ENCODE results near the gene NCBP3. TPM values are rescaled to one million over a fixed set of nuclear protein-coding genes. Genes with fewer than 3 reads are reported as not detected.
A peak's percentile ranks its signal among the peaks of the same experiment; 100 is the strongest.

Gene NCBP3
- 100 to 1,000 TPM in 2 of 3 donors, 10 to 100 TPM in 1; 75.4 to 113 (median 112) TPM for polyA plus RNA-seq (ENCODE audit: insufficient read length in 3 of 3)
- long read RNA-seq, donor 1, full-length matches to known transcripts = 6 of 6 reads
- long read RNA-seq, donor 1, partial matches to known transcripts = 0 of 6 reads
- long read RNA-seq, donor 1, other reads (novel, unspliced or antisense) = 0 of 6 reads
- long read RNA-seq, donor 2, full-length matches to known transcripts = 1 of 6 reads
- long read RNA-seq, donor 2, partial matches to known transcripts = 5 of 6 reads
- long read RNA-seq, donor 2, other reads (novel, unspliced or antisense) = 0 of 6 reads
- long read RNA-seq, donor 3, full-length matches to known transcripts = 3 of 3 reads
- long read RNA-seq, donor 3, partial matches to known transcripts = 0 of 3 reads
- long read RNA-seq, donor 3, other reads (novel, unspliced or antisense) = 0 of 3 reads
- long read RNA-seq, donor 4, full-length matches to known transcripts = 4 of 4 reads
- long read RNA-seq, donor 4, partial matches to known transcripts = 0 of 4 reads
- long read RNA-seq, donor 4, other reads (novel, unspliced or antisense) = 0 of 4 reads
- long read RNA-seq, donor 5 = 0 reads
- long read RNA-seq, donor 6, full-length matches to known transcripts = 6 of 6 reads
- long read RNA-seq, donor 6, partial matches to known transcripts = 0 of 6 reads
- long read RNA-seq, donor 6, other reads (novel, unspliced or antisense) = 0 of 6 reads
- long read RNA-seq, donor 7, full-length matches to known transcripts = 1 of 1 reads
- long read RNA-seq, donor 7, partial matches to known transcripts = 0 of 1 reads
- long read RNA-seq, donor 7, other reads (novel, unspliced or antisense) = 0 of 1 reads
- long read RNA-seq, donor 8, full-length matches to known transcripts = 2 of 8 reads
- long read RNA-seq, donor 8, partial matches to known transcripts = 6 of 8 reads
- long read RNA-seq, donor 8, other reads (novel, unspliced or antisense) = 0 of 8 reads
- long read RNA-seq, donor 9, full-length matches to known transcripts = 2 of 2 reads
- long read RNA-seq, donor 9, partial matches to known transcripts = 0 of 2 reads
- long read RNA-seq, donor 9, other reads (novel, unspliced or antisense) = 0 of 2 reads
- long read RNA-seq, donor 10, full-length matches to known transcripts = 2 of 13 reads
- long read RNA-seq, donor 10, partial matches to known transcripts = 11 of 13 reads
- long read RNA-seq, donor 10, other reads (novel, unspliced or antisense) = 0 of 13 reads
- long read RNA-seq, donor 11, full-length matches to known transcripts = 4 of 4 reads
- long read RNA-seq, donor 11, partial matches to known transcripts = 0 of 4 reads
- long read RNA-seq, donor 11, other reads (novel, unspliced or antisense) = 0 of 4 reads
- long read RNA-seq, donor 12, full-length matches to known transcripts = 6 of 13 reads
- long read RNA-seq, donor 12, partial matches to known transcripts = 7 of 13 reads
- long read RNA-seq, donor 12, other reads (novel, unspliced or antisense) = 0 of 13 reads
- long read RNA-seq, donor 13, full-length matches to known transcripts = 3 of 3 reads
- long read RNA-seq, donor 13, partial matches to known transcripts = 0 of 3 reads
- long read RNA-seq, donor 13, other reads (novel, unspliced or antisense) = 0 of 3 reads
- long read RNA-seq, donor 14 = 0 reads
- long read RNA-seq, donor 15 = 0 reads
- long read RNA-seq, donor 16, full-length matches to known transcripts = 5 of 5 reads
- long read RNA-seq, donor 16, partial matches to known transcripts = 0 of 5 reads
- long read RNA-seq, donor 16, other reads (novel, unspliced or antisense) = 0 of 5 reads

DNA sequence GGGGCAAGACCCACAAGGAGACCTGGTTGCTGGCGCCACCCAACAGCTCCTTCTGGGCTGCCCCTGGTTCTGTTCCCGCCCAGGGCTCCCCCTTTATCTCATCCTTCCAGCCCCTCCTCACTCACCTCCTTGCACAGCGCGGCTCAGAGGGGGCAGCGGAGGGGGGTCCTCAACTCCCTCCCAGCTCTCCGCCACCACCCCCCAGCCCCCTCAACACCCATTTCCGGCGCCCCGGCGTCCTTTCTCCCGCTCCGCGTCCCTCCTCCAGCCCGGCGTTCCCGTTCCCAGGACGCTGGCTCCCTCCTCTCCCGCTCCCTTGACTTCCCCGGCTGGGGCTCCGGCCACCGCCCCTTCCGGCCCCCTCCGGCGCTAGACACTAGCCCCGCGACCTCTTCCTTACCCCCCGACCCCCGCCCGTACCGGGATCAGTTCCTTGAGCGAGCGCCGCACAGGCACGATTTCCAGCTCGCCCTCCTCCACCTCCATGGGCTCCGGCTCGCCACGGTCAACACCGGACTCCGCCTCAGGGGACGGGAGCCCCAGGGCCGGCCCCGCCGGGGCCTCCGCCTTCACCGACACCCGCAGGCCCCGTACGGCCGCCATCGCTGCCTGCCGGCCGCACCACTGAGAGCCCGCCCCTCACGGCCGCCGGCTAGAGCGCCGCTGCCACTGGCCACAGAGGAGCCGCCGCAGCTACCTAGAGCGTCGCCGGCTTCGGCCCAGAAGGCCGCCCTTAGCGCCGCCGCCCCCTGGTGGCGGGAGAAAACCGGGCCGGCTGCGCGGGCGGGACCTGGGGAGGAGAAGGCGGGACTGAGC, at the start of gene NCBP3:
NCBP3 (minus strand) TSS at position 626 of the 816 bp plus-strand sequence; CDS start at position 603, 23 bp downstream.
- DNase-seq = peak; percentile 94

DNA sequence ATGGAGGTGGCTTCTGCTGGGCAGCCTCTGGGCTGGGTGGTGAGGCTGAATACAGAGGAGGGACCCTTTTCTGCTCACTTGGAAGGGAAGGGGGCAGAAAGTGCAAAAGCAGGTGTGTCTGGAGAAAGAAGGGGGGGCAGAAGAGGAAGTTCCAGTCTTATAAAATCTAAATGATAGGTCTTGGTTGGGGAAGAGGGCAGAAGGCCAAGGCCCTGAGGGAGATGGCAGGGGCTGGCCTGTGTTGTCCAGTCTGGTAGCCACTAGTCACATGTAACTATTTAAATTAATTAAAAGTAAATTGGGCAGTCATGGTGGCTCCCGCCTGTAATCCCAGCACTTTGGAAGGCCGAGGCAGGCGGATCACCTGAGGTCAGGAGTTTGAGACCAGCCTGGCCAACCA, 49.3 kb upstream of the NCBP3 start:
- no peak for DNase-seq

GRCh38 chr17:3894911-3895343, 48.9 kb upstream of the NCBP3 start:
- DNase-seq = no peak

- DNase-seq = no peak
Measured at GRCh38 chr17:3894188-3894587, 48.1 kb upstream of the NCBP3 start.

DNA sequence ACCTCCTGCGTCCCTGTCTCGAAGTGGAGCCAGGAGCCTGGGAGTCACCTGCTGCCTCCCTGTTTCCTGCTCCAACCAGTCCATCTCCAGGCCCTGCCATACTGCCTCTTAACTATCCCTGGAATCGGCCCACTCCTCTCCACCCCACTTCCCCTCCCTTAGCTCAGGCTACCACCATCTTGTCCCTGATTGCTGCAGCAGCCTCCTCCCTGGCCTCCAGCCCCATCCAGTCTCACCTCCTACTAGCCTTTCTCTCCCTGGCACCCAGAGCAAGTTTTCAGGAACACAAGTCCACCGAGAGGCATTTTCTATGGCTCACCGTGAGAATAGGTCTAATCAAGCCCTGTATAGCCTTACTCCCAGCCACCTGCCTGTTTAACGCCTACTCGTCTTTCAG, 47.7 kb upstream of the NCBP3 start:
- no peak for DNase-seq

DNA sequence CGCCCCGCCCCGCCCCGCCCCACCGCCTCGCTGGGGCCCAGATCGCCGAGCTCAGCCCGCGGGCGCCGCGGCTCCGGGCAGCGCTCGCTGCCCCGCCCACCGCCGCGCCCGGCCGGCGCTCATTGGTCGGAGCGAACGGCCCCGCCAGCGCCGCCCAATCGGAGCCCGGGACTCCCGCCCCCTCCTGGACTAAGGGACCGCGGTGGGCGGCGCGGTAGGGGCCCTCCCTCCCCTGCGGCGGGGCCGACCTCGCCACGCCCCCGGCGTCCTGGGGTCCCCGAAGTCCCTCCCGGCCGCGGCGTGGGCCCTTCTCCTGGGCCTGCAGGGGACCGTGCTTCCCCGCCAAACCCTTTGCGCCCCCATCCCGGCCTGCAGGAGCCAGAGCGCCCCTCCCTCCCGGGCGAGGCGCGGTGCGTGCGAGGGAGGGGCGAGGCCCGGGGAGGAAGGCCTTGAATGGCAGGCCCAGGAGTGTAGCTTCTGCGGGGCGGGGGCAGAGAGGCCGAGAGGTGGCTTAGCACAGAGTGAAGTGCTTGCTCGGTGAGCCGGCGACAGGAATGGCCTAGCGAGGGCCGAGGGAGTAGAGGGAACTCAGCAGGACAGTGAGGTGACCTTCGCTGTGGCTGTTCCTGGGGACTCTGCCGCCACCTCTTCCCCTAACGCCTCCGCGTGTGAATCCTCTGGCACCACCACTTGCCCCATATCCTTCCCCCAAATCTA, 47.1 kb upstream of the NCBP3 start, which contains the start of gene CAMKK1:
CAMKK1 (minus strand) TSS at position 51 of the 717 bp plus-strand sequence. CDS start 7,366 bp downstream, outside the sequence.
- DNase-seq = peak; percentile 86

DNA sequence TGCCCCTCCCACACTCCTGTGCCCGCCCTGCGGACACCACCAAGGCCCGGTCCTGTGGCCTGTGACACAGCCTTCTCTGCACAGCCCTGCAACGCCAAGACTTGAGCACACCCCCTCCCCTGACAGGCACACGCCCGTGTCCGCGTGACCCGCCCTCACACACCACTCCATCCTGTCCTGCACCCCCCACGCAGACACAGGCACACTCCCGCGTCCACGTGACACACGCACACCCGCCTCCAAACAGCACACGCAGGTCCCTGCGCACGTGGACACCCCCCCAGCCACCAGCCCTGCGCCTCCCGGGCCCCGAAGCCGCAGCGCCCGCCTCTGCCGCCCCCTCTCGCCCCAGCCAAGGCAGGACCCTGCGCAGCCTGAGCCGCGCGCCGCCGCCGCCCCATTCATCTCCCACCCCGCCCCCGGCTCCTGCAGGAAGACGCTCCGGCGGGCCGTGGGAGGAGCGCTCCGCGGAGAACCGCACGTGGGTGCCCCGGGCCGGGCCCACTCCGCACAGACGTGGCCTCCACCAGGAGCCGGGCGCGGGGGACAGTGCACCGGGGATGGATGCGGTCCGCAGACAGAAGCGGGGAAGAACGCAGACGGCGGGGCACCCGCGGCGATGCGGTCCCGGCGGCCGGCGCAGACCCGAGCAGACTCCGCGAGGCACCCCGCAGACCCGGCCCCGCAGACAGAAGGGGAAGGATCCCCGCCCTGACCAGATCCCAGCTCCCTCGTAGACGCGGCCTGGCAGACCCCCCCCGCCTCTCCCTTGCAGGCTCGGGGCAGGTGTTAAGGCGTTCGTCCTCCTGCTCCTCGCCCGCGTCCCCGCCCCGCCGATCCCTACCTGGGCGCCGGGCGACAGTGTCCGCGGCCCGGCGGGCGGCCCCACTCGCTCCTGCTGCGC, 46.3 kb upstream of the NCBP3 start:
- DNase-seq = no peak

DNA sequence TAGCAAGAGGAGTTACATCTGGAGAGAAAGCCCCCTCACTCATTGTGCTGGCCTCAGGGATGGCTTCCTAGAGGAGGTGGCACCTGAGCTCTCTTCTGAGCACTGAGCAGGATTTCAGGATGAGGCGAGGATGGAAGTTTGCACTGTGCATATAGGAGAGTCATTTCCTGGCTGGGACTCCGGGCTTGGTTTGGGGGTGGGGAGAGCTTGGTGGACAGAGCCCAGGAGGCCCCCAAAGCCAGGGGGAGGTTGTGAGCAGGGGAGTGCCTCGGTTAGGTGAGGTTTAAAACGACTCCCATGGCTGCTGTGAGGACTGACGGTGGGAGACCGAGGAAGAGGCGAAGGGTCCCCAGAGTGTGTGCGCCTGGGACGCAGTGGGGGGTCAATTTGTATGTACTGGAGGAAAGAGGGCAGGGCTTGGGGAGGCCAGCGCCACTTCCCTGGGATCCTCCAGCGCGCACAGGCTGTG, 45.6 kb upstream of the NCBP3 start:
- no peak for DNase-seq

GRCh38 chr17:3890878-3891219, 44.8 kb upstream of the NCBP3 start:
- DNase-seq = no peak

- peak; percentile 50 for DNase-seq
Measured at GRCh38 chr17:3890082-3890877, 44.2 kb upstream of the NCBP3 start.

DNA sequence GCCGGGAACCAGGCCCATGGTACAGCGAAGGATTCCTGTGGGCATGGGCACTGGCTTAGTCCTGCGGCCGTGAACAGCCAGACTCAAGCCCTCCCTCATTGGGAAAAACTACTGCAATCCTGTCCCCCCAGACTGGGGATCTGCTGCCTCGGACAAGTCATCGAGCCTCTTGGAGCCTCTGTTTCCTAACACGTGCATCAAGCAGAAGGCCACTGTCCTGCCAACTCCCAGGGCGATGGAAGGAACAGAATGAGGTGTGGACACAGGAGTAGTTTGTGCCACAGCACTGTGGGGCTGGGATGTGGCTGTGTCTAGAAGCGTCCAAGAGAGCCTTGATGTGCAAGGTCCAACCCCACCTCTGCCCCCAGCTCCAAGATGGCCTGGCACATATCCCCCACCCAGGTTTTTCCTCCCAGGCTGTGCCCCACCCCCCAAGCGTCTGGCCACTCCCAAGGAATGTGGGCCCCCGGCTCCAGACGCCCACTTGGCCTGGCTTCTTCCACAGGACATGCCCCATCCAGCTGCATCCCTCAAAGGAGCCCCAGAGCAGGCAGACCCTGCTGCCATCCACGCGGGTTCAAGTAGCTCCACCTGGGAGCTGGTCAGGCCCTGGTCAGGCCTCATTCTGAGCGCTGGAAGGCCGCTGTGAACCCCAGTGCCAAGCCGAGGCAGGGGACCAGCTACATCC, 43.4 kb upstream of the NCBP3 start:
- DNase-seq = no peak

DNA sequence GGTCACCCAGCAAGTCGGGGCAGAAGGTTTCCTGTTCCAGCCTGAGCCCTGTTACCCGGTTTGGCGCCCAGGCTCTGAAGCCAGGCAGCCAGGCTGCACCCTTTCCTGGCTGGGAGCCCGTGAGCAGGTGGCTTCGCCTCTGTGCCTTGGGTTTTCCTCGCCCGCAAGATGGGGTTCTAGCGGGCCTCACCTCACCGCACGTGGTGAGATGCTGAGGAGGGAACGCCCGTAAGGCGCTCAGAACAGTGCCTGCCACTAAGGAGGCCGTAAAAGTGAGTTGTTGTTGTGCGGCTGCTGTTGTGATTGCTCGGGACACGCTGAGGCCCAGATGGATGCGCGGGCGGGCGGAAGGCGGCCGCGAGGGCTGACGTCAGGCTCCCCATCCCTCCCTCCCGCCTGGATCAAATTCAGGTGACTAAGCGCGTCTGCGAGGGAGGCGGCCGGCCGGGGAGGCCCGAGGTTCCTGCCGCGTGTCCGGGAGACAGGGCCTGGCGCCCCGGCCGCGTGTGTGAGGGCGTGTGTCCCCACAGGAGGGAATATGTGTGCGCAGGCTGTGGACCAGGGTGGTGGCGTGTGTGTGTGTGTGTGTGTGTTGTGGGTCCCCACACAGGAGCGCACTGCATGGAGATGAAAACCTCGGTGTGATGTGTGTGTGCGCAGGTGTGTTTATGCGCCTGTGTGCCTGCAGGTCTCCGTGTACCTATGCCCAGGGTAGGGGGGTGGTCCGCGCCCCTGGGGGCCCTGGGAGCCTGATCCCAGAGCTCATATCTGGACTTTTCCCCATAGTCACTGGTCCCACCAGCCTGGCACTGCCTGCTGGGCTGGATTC, 42.5 kb upstream of the NCBP3 start:
- DNase-seq = peak; percentile 89

DNA sequence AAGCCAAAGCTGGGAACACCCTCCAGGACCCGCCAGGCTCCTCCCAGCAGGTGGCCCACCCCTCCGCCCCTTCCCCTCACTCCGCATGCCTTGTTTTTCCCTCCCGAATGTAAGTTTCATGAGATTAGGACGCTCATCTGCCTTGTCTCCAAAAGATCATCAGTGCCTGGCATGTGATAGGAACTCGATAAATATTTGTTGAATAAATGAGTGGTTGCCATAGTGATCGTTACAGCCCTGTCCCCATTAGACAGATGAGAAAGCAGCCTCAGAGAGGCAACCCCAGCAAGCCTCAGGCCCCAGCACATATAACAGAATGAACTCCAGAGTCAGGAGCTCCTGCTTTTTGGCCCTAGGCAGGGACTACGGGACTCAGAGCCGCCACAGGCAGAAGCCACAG, 41.8 kb upstream of the NCBP3 start:
- no peak for DNase-seq

- no peak for DNase-seq
Measured at GRCh38 chr17:3887394-3887793, 41.3 kb upstream of the NCBP3 start.

DNA sequence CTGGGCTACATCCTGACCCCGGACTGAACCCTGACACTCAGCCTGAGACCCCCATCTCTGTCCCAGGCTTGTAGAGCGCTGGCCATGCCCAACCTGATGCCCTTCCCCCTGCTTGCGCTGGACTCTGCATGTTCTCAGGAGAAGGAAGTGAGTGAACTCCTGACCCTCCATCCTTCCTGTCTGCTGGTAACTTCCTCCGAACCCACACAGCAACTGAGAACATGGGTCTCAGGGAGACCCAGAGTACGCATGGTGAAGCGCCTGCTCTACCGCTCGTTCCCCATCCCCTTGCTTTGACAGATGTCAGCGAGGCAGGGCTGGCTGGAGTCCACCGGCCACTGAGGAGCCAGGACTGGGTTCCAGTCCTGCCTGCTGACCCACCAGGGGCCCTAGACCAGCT, 40.7 kb upstream of the NCBP3 start:
- DNase-seq = no peak
